ENCODE results near the gene UBL3. TPM values are rescaled to one million over a fixed set of nuclear protein-coding genes. Genes with fewer than 3 reads are reported as not detected.

The UBL3 gene
- total and polyA plus RNA-seq, 10 donors, result 10.2 to 39.1 (median 30.5) TPM

- no peak for DNase-seq
- intact Hi-C loops (cut with DNase I; ENCODE audit: low total_unique reads), result loop anchor here (10.0 kb wide), 1 partner anchor 270 kb away; no protein-coding TSS in a partner anchor
- peaks cover 0 to 12% (median 5%) of the 10 kb centered on the region in 6 donors for H3K4me1 ChIP-seq
- no peaks in the 10 kb centered on the region for H3K27me3 ChIP-seq (replicated peaks in 1 of 7)
- no peak overlapping the region for H3K4me3 ChIP-seq
- 53 to 86% (median 70%) methylated on average over 4 of the region's 4 CpGs for WGBS, 5 donors
- H3K27ac ChIP-seq, result no peak overlapping the region
- TF ChIP-seq POLR2A (IDR thresholded peaks at IDR 0.05) (no peak), CTCF (IDR thresholded peaks at IDR 0.05 in 8 of 11, conservative IDR thresholded peaks at IDR 0.05 in 3 of 11) (no peak), POLR2AphosphoS5 (IDR thresholded peaks at IDR 0.05) (no peak)
- H3K36me3 ChIP-seq, result no peaks in the 10 kb centered on the region
- H3K9me3 ChIP-seq, result no peaks in the 10 kb centered on the region
Observed at GRCh38 chr13:29855009-29855408, 4.6 kb upstream of the UBL3 start.

- no peak overlapping the region for H3K27ac ChIP-seq
- intact Hi-C loops (cut with DNase I; ENCODE audit: low total_unique reads), result loop anchor here (10.0 kb wide), 1 partner anchor 272 kb away; no protein-coding TSS in a partner anchor
- no peaks in the 10 kb centered on the region for H3K27me3 ChIP-seq (replicated peaks in 1 of 7)
- no peak overlapping the region for H3K4me3 ChIP-seq
- TF ChIP-seq POLR2AphosphoS5 (IDR thresholded peaks at IDR 0.05) (no peak), POLR2A (IDR thresholded peaks at IDR 0.05) (no peak), CTCF (IDR thresholded peaks at IDR 0.05 in 8 of 11, conservative IDR thresholded peaks at IDR 0.05 in 3 of 11) (no peak)
- H3K4me1 ChIP-seq, result peaks cover 0 to 19% (median 8%) of the 10 kb centered on the region in 6 donors
- WGBS, 5 donors, result 53 to 79% (median 63%) methylated on average over 2 of the region's 2 CpGs
- no peaks in the 10 kb centered on the region for H3K36me3 ChIP-seq
- no peaks in the 10 kb centered on the region for H3K9me3 ChIP-seq
- DNase-seq, result no peak
Observed at GRCh38 chr13:29853131-29853530, 2.7 kb upstream of the UBL3 start.

GRCh38 chr13:29852472-29853054 is 2.1 kb upstream of the UBL3 start:
- no peak for TF ChIP-seq POLR2AphosphoS5 (IDR thresholded peaks at IDR 0.05)
- TF ChIP-seq CTCF (IDR thresholded peaks at IDR 0.05 in 8 of 11, conservative IDR thresholded peaks at IDR 0.05 in 3 of 11), result no peak
- TF ChIP-seq POLR2A (IDR thresholded peaks at IDR 0.05), result no peak
- no peaks in the 10 kb centered on the region for H3K27me3 ChIP-seq (replicated peaks in 1 of 7)
- intact Hi-C loops (cut with DNase I; ENCODE audit: low total_unique reads), result loop anchor here (10.0 kb wide), 1 partner anchor 272 kb away; no protein-coding TSS in a partner anchor
- 53 to 69% (median 58%) methylated on average over 5 of the region's 5 CpGs for WGBS, 5 donors
- H3K27ac ChIP-seq, result no peak overlapping the region
- peaks cover 0 to 25% (median 12%) of the 10 kb centered on the region in 6 donors for H3K4me1 ChIP-seq
- H3K4me3 ChIP-seq, result no peak overlapping the region
- no peaks in the 10 kb centered on the region for H3K9me3 ChIP-seq
- H3K36me3 ChIP-seq, result no peaks in the 10 kb centered on the region
- no peak for DNase-seq

- Histone ChIP-seq H3K4me3 (peak overlapping the region; percentile 58 to 94 (median 72)), H3K9me3 (no peaks in the 10 kb centered on the region), H3K36me3 (no peaks in the 10 kb centered on the region), H3K27me3 (replicated peaks in 1 of 7) (no peaks in the 10 kb centered on the region), H3K4me1 (peaks cover 12 to 48% (median 40%) of the 10 kb centered on the region in 6 donors), H3K27ac (peak overlapping the region; percentile 97 to 100 (median 98))
- no peak for TF ChIP-seq POLR2A (IDR thresholded peaks at IDR 0.05)
- TF ChIP-seq CTCF (IDR thresholded peaks at IDR 0.05 in 8 of 11, conservative IDR thresholded peaks at IDR 0.05 in 3 of 11), result no peak
- no peak for TF ChIP-seq POLR2AphosphoS5 (IDR thresholded peaks at IDR 0.05)
- WGBS, 5 donors, result 0 to 2% (median 1%) methylated on average over 13 to 50 of the region's 50 CpGs
- peak; percentile 92 for DNase-seq
- intact Hi-C loops (cut with DNase I; ENCODE audit: low total_unique reads), result loop anchor here (10.0 kb wide), 2 partner anchors 255 to 275 kb away; partner anchors contain the start of gene SLC7A1
Observed at GRCh38 chr13:29849731-29850212, 645 bp downstream of the UBL3 start.
